ENCODE measurements around the gene SLC25A28.

DNA sequence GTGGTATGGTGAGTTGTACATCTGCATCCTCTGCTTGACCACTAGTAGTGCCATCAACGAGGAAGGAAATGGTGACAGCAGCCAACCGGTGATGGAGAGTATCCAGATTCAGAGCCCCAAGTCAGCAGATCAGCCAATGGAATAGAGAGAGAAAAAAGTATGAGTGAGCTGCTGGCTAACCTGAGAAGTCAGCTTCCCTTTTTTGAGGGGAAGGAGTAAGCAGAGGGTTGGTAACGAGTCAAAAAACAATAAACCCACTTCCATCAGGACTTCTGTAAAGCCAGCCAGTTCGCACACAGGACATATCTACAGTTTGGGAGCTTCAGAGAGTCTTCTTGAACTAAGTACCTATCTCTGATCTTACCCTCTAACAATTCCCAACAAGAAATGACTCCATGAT, 8.9 kb downstream of the SLC25A28 start:
- TF ChIP-seq CTCF (IDR thresholded peaks at IDR 0.05) (no peak), EZH2 (IDR thresholded peaks at IDR 0.05; ENCODE audit: borderline replicate concordance, insufficient read depth, low read depth, low read length, poor library complexity, severe bottlenecking) (no peak)
